SHP77 treated with DMSO at 0.1 percent for 48 hours (cell line): ENCODE results near the gene TBX1.
"Not testable (repeated sequence)": the region's sequence is repeated elsewhere in the genome, so short reads cannot be mapped to it uniquely, and the experiment has no call there.

Source experiments
- DNase-seq: peaks from one replicate; lab custom pipeline; 2025; lab: John Stamatoyannopoulos, UW

The TBX1 gene

DNA sequence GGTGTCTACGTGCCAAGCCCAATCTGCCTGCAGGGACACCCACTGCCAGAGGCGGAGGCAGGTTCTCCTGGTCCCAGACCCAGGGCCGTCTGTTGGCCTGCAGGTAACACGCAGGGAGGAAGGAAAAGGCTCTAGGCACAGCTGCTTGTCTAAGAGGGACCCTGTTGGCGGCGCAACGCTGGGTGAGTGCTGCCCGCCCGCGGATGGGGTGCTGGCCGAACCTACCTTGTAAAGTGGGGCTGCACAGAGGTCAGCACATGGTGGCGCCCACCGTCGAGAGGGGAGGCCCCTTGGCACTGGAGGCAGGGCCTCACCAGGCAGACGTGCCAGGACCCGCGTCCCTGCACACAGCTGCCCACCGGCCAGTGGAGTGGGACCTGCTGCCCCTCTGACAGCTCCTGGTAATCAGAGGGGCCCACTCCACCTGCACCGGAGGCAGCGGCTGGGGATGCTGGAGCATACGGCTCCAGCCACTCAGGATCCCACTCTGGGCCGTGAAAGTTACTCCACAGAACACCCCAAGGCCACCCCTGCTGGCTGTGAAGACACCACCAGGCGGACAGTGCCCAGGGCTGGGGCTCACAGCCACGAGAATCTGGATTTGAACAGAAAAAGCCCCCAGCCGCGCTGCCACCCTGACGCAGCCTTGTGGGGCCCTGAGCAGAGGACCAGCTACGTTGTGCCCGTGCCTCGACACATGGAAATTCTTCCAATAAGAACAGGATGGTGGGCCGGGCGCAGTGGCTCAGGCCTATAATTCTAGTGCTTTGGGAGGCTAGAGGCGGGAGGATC is 24.0 kb downstream of the TBX1 start:
- DNase-seq = no peak

- DNase-seq = no peak
These were observed 25.1 kb downstream of the TBX1 start for GRCh38 chr22:19785461-19786263.

- no peak for DNase-seq
These were observed 25.6 kb downstream of the TBX1 start for GRCh38 chr22:19786264-19786585.

DNA sequence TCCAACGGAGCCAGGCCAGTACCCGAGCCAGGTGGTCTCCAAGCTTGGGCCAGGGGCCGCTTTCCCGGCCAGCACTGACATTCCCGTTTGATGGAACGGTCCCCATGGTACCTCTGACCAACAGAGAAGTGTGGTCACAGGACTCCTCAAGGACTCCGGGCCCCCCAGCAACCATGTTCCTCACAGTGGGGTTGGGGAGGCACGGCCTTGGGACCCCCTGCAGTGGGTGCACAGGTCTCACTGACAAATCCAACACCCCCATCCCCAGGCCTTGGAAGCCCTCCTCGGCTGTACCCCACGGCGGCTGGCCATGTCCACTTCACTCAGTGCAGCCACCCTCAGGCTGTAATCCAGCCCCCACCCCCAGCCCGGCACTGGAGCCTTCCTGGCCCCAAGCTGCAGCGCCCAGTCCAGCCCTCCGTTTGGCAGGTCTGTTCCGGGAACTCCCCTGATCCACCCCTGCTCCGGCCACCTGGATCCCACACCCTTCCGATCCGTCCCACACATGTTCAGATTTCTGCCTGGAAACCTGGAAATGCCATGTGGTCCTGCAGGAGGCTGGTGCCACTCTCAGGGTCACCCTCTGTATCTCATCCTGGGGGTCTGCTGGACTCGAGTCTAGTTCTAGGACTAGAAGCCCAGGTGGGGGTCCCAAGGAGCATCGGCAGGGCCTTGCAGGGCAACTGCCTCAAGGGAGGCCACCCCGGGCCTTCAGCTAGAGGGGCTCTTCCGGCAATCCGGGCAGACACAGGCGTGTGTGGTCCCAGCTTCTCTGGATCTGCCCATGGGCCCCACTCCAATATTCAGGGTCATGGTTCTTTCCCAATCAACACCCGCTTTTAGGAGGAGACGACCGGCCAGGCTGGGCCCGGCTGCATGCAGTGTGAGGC is 26.6 kb downstream of the TBX1 start:
- DNase-seq = no peak

DNA sequence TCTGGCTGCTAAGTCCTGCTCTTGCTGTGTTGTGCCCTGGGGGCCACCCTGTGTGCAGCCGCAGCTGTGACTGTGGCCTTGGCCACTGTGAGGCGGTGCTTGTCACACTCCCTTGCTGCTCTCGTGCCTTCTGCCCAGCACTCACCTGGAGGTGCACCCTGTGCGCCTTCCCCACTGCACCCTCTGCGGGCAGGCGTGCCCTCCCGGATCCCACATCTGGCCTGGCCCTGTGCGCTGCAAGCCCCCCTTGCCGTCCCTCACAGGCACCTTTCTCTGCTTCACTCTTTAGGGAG is 27.2 kb downstream of the TBX1 start:
- DNase-seq = no peak

- DNase-seq = no peak
These were observed 28.2 kb downstream of the TBX1 start for GRCh38 chr22:19788661-19789225.

GRCh38 chr22:19789406-19789805 is 28.8 kb downstream of the TBX1 start:
- DNase-seq = no peak

- no peak for DNase-seq
These were observed 29.2 kb downstream of the TBX1 start for GRCh38 chr22:19789828-19790227.

- no peak for DNase-seq
These were observed 30.7 kb downstream of the TBX1 start for GRCh38 chr22:19791243-19791642.

- no peak for DNase-seq
These were observed 31.3 kb downstream of the TBX1 start for GRCh38 chr22:19791894-19792293.

- DNase-seq = not testable (repeated sequence)
These were observed 31.9 kb downstream of the TBX1 start for GRCh38 chr22:19792383-19792896.

DNA sequence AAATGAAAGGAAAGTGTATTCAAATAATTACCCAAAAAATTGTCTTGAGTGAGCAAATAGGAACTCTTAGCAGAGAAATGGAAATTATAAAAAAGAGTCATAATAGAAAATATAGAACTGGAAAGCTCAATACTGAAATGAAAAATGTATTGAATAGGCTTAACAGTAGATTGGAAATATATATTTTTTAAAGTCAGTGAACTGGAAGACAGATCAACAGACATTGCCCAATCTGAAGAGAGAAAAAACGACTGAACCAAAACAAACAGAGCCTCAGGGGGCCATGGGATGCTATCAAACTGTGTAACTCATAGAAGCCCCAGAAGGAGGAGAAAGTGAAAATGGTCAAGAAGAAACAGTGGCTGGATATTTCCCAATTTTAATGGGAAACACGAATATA is 32.6 kb downstream of the TBX1 start:
- DNase-seq = no peak

DNA sequence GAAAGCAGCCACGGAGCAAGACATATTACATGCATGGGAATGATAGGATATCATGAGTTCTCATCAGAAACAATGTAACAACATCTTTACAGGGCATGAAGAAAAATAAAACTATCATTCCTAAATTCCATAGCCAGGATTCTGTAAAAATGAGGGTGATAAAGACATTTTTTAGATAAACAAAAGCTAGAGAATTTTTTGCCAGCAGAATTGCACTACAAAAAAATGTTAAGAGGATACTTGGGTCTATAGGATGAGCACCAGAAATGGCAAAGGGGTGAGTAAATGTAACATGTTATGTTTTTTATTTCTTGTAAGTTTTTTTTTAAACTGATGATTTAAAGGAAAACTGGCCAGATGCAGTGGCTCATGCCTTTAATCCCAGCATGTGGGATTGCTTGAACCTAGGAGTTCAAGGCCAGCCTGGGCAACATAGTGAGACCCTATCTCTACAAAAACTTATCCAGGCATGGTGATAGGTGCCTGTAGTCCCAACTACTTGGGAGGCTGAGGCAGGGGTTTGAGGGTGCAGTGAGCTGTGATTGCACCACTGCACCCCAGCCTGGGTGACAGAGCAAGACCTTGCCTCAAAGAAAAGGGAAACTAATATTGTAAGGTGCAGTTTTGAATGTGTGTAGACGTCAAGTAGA is 33.2 kb downstream of the TBX1 start:
- DNase-seq = no peak

- no peak for DNase-seq
These were observed 35.0 kb downstream of the TBX1 start for GRCh38 chr22:19795617-19796008.

DNA sequence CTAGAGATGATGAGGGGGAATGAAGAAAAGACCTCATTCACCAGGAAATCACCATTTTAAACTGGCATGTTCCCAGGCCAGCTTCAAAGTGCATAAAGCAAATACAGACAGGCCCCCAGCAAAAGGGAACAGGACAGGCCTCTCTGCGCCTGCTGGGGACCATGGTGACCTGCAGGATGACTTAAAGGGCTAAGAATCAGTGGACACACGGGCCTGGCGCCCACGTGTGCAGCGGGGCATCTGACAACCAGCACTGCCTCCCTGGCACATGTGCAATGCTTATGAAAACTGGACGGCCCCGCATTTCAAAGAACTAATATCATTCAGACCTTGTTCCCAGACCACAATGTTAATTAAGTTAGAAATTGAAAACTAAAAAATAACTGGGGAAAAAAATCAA is 35.6 kb downstream of the TBX1 start:
- DNase-seq = no peak

DNA sequence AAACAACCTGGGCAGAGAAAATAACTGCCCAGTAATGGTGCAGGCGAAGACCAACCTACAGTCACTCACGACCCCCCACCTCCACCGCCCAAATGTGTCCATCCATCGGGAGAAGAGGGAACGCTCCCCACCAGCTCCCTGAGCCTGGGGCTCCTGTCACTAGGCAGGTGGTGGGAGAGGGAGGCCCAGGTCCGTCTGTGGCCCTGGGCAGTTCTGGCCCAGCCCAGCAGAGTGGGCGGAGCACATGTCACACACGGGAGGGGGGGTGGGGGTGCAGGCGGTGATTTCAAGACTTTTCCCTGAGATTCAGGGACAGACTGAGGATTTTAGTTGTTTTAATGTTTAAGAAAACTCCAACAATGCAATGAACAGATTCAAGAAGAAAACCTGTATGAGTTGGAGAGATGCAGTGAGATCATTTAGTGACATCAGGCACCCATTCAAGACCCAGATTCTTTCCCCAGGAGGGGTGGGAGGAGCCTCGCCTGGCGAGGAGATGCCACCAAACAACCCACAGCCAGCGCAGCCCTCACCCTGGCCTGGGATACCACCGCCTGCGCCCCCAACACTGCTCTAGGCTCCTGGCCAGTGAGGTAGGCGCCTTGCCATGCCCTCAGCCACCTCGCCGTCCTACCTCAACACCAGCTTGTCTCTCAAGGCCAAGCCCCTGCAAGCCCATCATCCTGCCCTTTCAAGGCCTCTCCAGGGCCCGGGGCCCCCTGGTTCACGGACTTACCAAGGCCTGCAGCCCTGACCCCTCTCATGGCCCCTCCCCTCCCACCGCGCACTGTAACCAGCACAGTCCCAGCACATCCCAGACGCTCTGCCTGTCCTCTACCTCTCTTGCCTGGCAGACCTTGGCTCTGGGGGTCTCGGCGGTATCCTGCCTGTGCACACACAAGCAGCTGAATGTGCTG is 36.8 kb downstream of the TBX1 start:
- DNase-seq = no peak

DNA sequence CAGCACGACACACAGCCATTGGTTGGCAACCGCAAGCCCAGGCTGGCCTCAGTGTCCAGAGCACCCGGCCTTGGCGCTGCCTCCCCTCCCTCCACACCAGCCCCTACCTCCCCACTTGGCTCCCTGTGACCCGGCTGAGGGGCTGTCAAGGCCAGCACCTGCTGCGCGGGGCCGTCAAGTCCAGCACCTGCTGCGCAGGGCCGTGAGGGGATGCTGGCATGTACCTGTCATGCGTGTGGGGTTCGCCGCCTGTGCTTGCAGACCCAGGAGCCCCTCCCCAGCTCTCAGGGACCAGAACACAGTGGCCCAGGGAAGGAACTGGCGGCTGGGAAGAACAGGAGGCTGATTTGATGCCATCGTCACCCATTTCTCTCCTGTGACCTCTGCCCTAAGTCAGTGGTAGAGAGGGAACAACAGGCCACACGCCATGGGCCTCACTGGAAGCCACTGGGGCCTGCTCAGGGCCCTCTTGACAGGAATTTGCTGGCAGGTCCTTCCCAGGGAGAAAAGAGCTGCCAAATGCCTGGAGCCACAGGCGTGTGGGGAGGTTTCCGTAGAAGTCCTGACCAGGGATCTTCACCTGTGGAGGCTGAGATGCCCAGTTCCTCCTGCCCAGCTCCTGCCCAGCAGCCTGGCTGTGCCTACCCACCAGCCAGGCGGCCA is 37.6 kb downstream of the TBX1 start:
- DNase-seq = no peak

DNA sequence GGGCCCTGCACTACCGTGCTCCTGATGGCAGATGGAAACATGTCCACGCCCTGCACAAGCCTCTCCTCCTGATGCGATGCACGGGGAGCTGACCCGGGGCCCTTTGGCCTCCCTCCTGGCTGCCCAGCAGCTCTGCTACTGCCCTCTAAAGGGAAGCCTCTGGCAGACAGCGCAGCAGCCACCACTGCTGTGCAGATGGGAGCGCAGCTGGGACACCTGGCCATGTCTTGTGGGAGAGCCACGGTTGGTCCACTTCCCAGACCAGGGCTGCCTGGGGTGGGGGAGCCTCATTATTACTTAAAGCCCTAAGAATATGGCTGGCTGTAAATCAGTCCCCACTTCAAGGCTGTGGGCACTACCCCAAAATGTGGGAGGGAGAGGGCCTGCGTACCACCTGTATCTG is 38.3 kb downstream of the TBX1 start:
- DNase-seq = no peak

DNA sequence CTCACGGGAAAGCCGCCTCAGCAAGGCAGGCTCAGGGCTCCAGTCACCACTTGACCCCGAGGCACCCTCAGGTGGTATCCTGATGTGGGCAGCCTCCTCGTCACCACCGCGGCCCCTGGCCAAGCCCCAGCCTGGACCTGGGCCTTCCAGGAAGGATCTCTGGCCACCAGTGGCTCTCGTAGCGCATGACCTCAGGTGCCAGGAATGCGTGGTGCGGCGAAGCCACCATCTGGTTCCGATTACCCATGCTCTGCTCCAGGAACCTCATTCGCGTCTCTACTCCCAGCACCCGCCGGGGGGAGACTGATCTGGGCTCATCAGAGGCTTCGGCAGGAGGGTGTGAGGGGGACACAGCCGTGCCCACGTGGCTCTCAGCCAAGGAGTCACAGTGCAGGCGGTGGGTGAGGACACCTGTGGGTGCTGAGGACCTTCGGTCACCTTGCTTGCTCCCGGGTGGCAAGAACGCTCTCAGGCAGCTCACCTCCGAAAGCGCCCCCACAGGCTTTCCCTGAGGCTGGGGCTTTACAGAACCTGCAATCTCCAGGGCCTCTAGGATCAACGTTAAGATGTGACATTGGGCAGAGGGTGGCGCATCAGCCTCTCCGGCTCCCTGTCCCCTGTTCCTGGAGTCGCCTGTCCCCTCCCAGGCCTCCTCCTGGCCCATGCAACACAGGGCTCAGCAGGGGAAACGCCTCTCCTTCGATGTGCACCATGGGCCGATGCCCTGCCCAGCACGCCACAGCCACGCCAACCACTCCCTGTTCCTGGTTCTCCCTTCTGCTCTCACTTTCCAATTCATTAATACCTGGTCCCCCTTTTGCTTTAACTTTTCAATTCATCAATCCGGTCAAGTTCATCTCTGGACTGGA is 39.0 kb downstream of the TBX1 start:
- no peak for DNase-seq
